ENCODE measurements around the gene CAMK1D. TPM values are rescaled to one million over a fixed set of nuclear protein-coding genes. Genes with fewer than 3 reads are reported as not detected.

Gene CAMK1D
- total RNA-seq, 1 experiment from 2014 or later, result 6.3 TPM

- no peaks in the 10 kb centered on the region; a peak in 1 of 7 replicates for H3K36me3 Mint-ChIP-seq (ENCODE audit: insufficient read depth in 1 of 3, low read depth in 3 of 3)
- Histone ChIP-seq H2AK5ac (ENCODE audit: insufficient read length, low read length) (no peak overlapping the region), H3K9me3 (ENCODE audit: control insufficient read depth, low read depth, low read length) (no peaks in the 10 kb centered on the region), H3K27me3 (ENCODE audit: insufficient read depth, low read length) (no peaks in the 10 kb centered on the region), H3K4me2 (ENCODE audit: insufficient read depth, insufficient read length, low read length) (no peak overlapping the region), H3K23me2 (ENCODE audit: insufficient read length, low read depth, low read length, poor library complexity, severe bottlenecking) (no peaks in the 10 kb centered on the region), H2BK12ac (ENCODE audit: insufficient read length, low read depth, low read length) (no peak overlapping the region), H3K23ac (ENCODE audit: insufficient read length, low read depth, low read length) (no peak overlapping the region), H2BK20ac (ENCODE audit: low read depth, low read length, poor library complexity, severe bottlenecking) (no peak overlapping the region), H3T11ph (ENCODE audit: low read length) (no peak overlapping the region), H2BK120ac (ENCODE audit: low read depth, low read length, poor library complexity, severe bottlenecking) (no peak overlapping the region), H3K18ac (ENCODE audit: insufficient read length, low read depth, low read length) (no peak overlapping the region), H3K14ac (ENCODE audit: insufficient read depth, low read length) (no peak overlapping the region), H3K4ac (ENCODE audit: low read depth, low read length) (no peak overlapping the region), H2BK15ac (ENCODE audit: low read depth, low read length) (no peak overlapping the region), H3K27ac (ENCODE audit: insufficient read length, low read depth, low read length) (no peak overlapping the region), H3K79me2 (ENCODE audit: insufficient read depth, low read length) (no peaks in the 10 kb centered on the region), H4K20me1 (ENCODE audit: control insufficient read depth, insufficient read depth, insufficient read length) (no peaks in the 10 kb centered on the region), H4K91ac (ENCODE audit: insufficient read length, low read depth, low read length) (no peak overlapping the region), H3K79me1 (ENCODE audit: insufficient read depth, low read depth, low read length, poor library complexity, severe bottlenecking) (no peaks in the 10 kb centered on the region), H2BK5ac (ENCODE audit: insufficient read length, low read length) (no peak overlapping the region), H3K9ac (ENCODE audit: extremely low read depth, insufficient read length, low read length) (no peak overlapping the region), H4K5ac (ENCODE audit: insufficient read length, low read depth, low read length) (no peak overlapping the region), H3K56ac (ENCODE audit: insufficient read length, low read depth, low read length) (no peak overlapping the region), H2AFZ (ENCODE audit: low read length) (no peak overlapping the region), H3K4me1 (ENCODE audit: insufficient read depth, low read length) (no peaks in the 10 kb centered on the region), H4K8ac (replicated peaks; ENCODE audit: insufficient read length, low read depth, low read length) (no peak overlapping the region)
- no CpG with 5 or more reads among the region's 11 CpGs for WGBS (ENCODE audit: extremely low coverage, insufficient read length, low lambda C conversion rate)
- TF ChIP-seq CTCF (conservative IDR thresholded peaks at IDR 0.05), result no peak
- H3K4me3 Mint-ChIP-seq, result no peak overlapping the region
- no peak overlapping the region for H3K27ac Mint-ChIP-seq
- DNase-seq, result no peak
- no peaks in the 10 kb centered on the region; a peak in 1 of 5 replicates for H3K9me3 Mint-ChIP-seq
- no peaks in the 10 kb centered on the region for H3K4me1 Mint-ChIP-seq
- no peaks in the 10 kb centered on the region for H3K27me3 Mint-ChIP-seq (ENCODE audit: low read depth)
Observed at GRCh38 chr10:12659706-12660105, 310.4 kb downstream of the CAMK1D start.

All from H9 (cell line).